SK-N-SH treated with all-trans-retinoic acid at 6 μM for 48 hours (cell line): ENCODE data around the gene ASTN1.

Source experiments
- ATAC-seq: fragments of 200-7000 bp; cut with Tn5 transposase; 3 replicates; pipeline ENCODE4 v1.9.1; 2020; ENCODE audit warnings: mild to moderate bottlenecking, moderate library complexity
- ARNTL ChIP-seq: fragments of 450-650 bp; formaldehyde crosslinking; IDR thresholded peaks from 2 replicates; pipeline ENCODE4 v1.5.0; 2020; ENCODE audit warnings: low read depth, mild to moderate bottlenecking, moderate library complexity, borderline replicate concordance
- BACH2 ChIP-seq: fragments of 250-450 bp; sonication (Bioruptor Pico); IDR thresholded peaks from 2 replicates; pipeline ENCODE4 v1.9.0; 2021; ENCODE audit warnings: mild to moderate bottlenecking, borderline replicate concordance
- CSDC2 ChIP-seq: fragments of 250-450 bp; sonication (Bioruptor Pico); IDR thresholded peaks from 2 replicates; pipeline ENCODE4 v1.5.0; 2020; ENCODE audit warnings: mild to moderate bottlenecking, moderate library complexity
- ESRRG ChIP-seq: fragments of 250-450 bp; sonication (Bioruptor Pico); IDR thresholded peaks from 2 replicates; pipeline ENCODE4 v1.6.1; 2021; ENCODE audit warnings: mild to moderate bottlenecking
- GLIS3 ChIP-seq: fragments of 250-450 bp; sonication (Bioruptor Pico); IDR thresholded peaks from 2 replicates; pipeline ENCODE4 v1.5.0; 2020; ENCODE audit warnings: mild to moderate bottlenecking, moderate library complexity
- ISL1 ChIP-seq: fragments of 250-450 bp; sonication (Bioruptor Pico); IDR thresholded peaks from 2 replicates; pipeline ENCODE4 v2.1.2; 2022; ENCODE audit warnings: mild to moderate bottlenecking, moderate library complexity
- OSR1 ChIP-seq: fragments of 250-450 bp; sonication (Bioruptor Pico); IDR thresholded peaks from 2 replicates; pipeline ENCODE4 v1.8.0; 2022; ENCODE audit warnings: moderate library complexity, mild to moderate bottlenecking, inconsistent platforms
- PATZ1 ChIP-seq: fragments of 250-450 bp; sonication (Bioruptor Pico); IDR thresholded peaks from 2 replicates; pipeline ENCODE4 v1.8.0; 2020; ENCODE audit warnings: mild to moderate bottlenecking, moderate library complexity, borderline replicate concordance
- PPARA ChIP-seq: fragments of 250-450 bp; sonication (Bioruptor Pico); IDR thresholded peaks from 2 replicates; pipeline ENCODE4 v1.5.0; 2020; ENCODE audit warnings: mild to moderate bottlenecking, borderline replicate concordance
- RARB ChIP-seq: fragments of 250-450 bp; sonication (Bioruptor Pico); IDR thresholded peaks from 2 replicates; pipeline ENCODE4 v1.8.0; 2021; ENCODE audit warnings: mild to moderate bottlenecking, moderate library complexity
- SNAI2 ChIP-seq: fragments of 250-450 bp; sonication (Bioruptor Pico); IDR thresholded peaks from 2 replicates; pipeline ENCODE4 v1.5.0; 2020; ENCODE audit warnings: mild to moderate bottlenecking, moderate library complexity
- TCF4 ChIP-seq: fragments of 250-450 bp; sonication (Bioruptor Pico); IDR thresholded peaks from 2 replicates; pipeline ENCODE4 v1.8.0; 2021; ENCODE audit warnings: mild to moderate bottlenecking, moderate library complexity, borderline replicate concordance
- TOX ChIP-seq: fragments of 250-450 bp; sonication (Bioruptor Pico); IDR thresholded peaks from 2 replicates; pipeline ENCODE4 v1.8.0; 2021; ENCODE audit warnings: mild to moderate bottlenecking, moderate library complexity, borderline replicate concordance
- TSHZ2 ChIP-seq: fragments of 250-450 bp; sonication (Bioruptor Pico); IDR thresholded peaks from 2 replicates; pipeline ENCODE4 v1.5.0; 2020; ENCODE audit warnings: mild to moderate bottlenecking, moderate library complexity
- ZC3H10 ChIP-seq: fragments of 250-450 bp; sonication (Bioruptor Pico); IDR thresholded peaks from 2 replicates; pipeline ENCODE4 v1.5.1; 2021; ENCODE audit warnings: mild to moderate bottlenecking, moderate library complexity
- ZFP3 ChIP-seq: fragments of 250-450 bp; sonication (Bioruptor Pico); IDR thresholded peaks from 2 replicates; pipeline ENCODE4 v1.5.0; 2020; ENCODE audit warnings: mild to moderate bottlenecking, moderate library complexity
- ZFP30 ChIP-seq: fragments of 450-650 bp; formaldehyde crosslinking; IDR thresholded peaks from 2 replicates; pipeline ENCODE4 v1.5.0; 2022; ENCODE audit warnings: mild to moderate bottlenecking, moderate library complexity
- ZNF565 ChIP-seq: fragments of 450-650 bp; formaldehyde crosslinking; conservative IDR thresholded peaks from 2 replicates; pipeline ENCODE4 v1.5.0; 2020; ENCODE audit warnings: low read depth, mild to moderate bottlenecking, moderate library complexity
- ZNF70 ChIP-seq: fragments of 450-650 bp; formaldehyde crosslinking; IDR thresholded peaks from 2 replicates; pipeline ENCODE4 v1.5.0; 2020; ENCODE audit warnings: mild to moderate bottlenecking, moderate library complexity
- ZNF8 ChIP-seq: fragments of 450-650 bp; formaldehyde crosslinking; IDR thresholded peaks from 2 replicates; pipeline ENCODE4 v1.5.0; 2020; ENCODE audit warnings: mild to moderate bottlenecking, moderate library complexity
- TF ChIP-seq, protein P1 (sequence below): fragments of 250-450 bp; sonication (Bioruptor Pico); IDR thresholded peaks from 2 replicates; pipeline ENCODE4 v1.8.0; 2021; ENCODE audit warnings: low read depth, mild to moderate bottlenecking, moderate library complexity, borderline replicate concordance

The ASTN1 gene

GRCh38 chr1:177014325-177014724 is 150.2 kb downstream of the ASTN1 start:
- no peak for ATAC-seq

DNA sequence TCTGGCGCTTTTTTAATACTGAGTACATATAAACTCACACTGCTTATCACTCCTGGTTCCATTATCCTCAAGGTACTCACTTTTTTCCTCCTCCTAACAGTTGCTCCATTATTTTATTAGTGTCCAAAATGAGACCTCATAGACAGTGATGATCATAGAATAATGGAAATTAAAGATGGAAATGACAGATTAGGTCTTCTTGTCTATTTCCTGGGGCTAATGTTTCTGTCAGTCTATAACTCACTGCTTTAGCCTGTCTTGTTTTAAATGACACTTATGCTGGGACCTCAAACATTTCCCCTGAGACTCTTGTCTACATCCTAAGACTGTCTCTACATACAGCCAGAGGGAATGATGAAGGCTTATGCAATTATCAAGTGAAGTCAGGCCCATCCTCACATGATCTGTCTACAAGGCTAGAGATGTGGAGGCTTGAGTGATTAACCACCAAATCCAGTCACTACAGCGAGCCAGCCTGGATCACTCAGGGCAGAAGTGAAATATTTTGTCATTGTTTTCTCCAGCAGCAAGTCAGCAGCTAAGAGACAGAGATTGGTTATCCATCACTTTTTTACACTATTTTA is 152.1 kb downstream of the ASTN1 start:
- TF ChIP-seq TOX, result no peak
- no peak for TF ChIP-seq BACH2 (CRISPR knock-in tag)
- no peak for TF ChIP-seq OSR1
- TF ChIP-seq RARB, result no peak
- no peak for TF ChIP-seq ESRRG (CRISPR knock-in tag)
- TF ChIP-seq ZFP3 (CRISPR knock-in tag), result no peak
- no peak for TF ChIP-seq ARNTL (CRISPR knock-in tag)
- no peak for TF ChIP-seq PATZ1 (CRISPR knock-in tag)
- TF ChIP-seq GLIS3 (CRISPR knock-in tag), result no peak
- no peak; the same call in 2 of the 3 replicates for ATAC-seq

More at GRCh38 chr1:177014325-177014724, 150.2 kb downstream of the ASTN1 start:
- TF ChIP-seq GLIS3 (CRISPR knock-in tag), result no peak

- ATAC-seq, result no peak
Measured at GRCh38 chr1:177011508-177011907, 153.0 kb downstream of the ASTN1 start.

GRCh38 chr1:177010211-177010825 is 154.2 kb downstream of the ASTN1 start:
- ATAC-seq, result no peak
- TF ChIP-seq PATZ1 (CRISPR knock-in tag) (no peak), SNAI2 (CRISPR knock-in tag) (no peak), ZNF70 (no peak), ZC3H10 (CRISPR knock-in tag) (no peak), ZNF8 (CRISPR knock-in tag) (no peak), CSDC2 (CRISPR knock-in tag) (no peak), ZNF565 (CRISPR knock-in tag) (no peak), BACH2 (CRISPR knock-in tag) (no peak)

More at GRCh38 chr1:177011508-177011907, 153.0 kb downstream of the ASTN1 start:
- no peak for TF ChIP-seq CSDC2 (CRISPR knock-in tag)

- TF ChIP-seq, protein P1, sequence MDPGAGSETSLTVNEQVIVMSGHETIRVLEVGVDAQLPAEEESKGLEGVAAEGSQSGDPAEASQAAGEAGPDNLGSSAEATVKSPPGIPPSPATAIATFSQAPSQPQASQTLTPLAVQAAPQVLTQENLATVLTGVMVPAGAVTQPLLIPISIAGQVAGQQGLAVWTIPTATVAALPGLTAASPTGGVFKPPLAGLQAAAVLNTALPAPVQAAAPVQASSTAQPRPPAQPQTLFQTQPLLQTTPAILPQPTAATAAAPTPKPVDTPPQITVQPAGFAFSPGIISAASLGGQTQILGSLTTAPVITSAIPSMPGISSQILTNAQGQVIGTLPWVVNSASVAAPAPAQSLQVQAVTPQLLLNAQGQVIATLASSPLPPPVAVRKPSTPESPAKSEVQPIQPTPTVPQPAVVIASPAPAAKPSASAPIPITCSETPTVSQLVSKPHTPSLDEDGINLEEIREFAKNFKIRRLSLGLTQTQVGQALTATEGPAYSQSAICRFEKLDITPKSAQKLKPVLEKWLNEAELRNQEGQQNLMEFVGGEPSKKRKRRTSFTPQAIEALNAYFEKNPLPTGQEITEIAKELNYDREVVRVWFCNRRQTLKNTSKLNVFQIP (CRISPR knock-in tag), result no peak
- TF ChIP-seq ZFP3 (CRISPR knock-in tag) (no peak), ZNF70 (no peak), TCF4 (CRISPR knock-in tag) (no peak)
- no peak; the same call in 2 of the 3 replicates for ATAC-seq
Measured at GRCh38 chr1:177008653-177009052, 155.9 kb downstream of the ASTN1 start.

GRCh38 chr1:177007437-177008161 is 156.9 kb downstream of the ASTN1 start:
- no peak for ATAC-seq
- TF ChIP-seq ZFP30 (CRISPR knock-in tag), result no peak
- TF ChIP-seq ZNF565 (CRISPR knock-in tag), result no peak
- TF ChIP-seq RARB, result no peak
- no peak for TF ChIP-seq TSHZ2 (CRISPR knock-in tag)
- no peak for TF ChIP-seq ARNTL (CRISPR knock-in tag)
- no peak for TF ChIP-seq ISL1 (CRISPR knock-in tag)
- no peak for TF ChIP-seq PPARA
- TF ChIP-seq PATZ1 (CRISPR knock-in tag), result no peak
- TF ChIP-seq ZNF70, result no peak
- no peak for TF ChIP-seq ESRRG (CRISPR knock-in tag)
- TF ChIP-seq ZFP3 (CRISPR knock-in tag), result no peak
- no peak for TF ChIP-seq ZC3H10 (CRISPR knock-in tag)
- no peak for TF ChIP-seq CSDC2 (CRISPR knock-in tag)
- TF ChIP-seq OSR1, result no peak
